Activated naive CD8-positive, alpha-beta T cell treated with anti-CD3 and anti-CD28 coated beads for 36 hours (primary cell): Measurements from ENCODE around the gene PRSS53. TPM values are rescaled to one million over a fixed set of nuclear protein-coding genes. Genes with fewer than 3 reads are reported as not detected.

ENCODE experiments used
- DNase-seq: peaks from one replicate; pipeline ENCODE4 v3.0.0; 2021
- H3K27ac Mint-ChIP-seq: one replicate; pipeline ENCODE4 v1.8.0; 2022; ENCODE audit warnings: mild to moderate bottlenecking, moderate library complexity, mixed read lengths
- H3K27me3 Mint-ChIP-seq: one replicate; pipeline ENCODE4 v1.8.0; 2022; ENCODE audit warnings: mild to moderate bottlenecking, mixed read lengths
- H3K36me3 Mint-ChIP-seq: one replicate; pipeline ENCODE4 v1.8.0; 2021; ENCODE audit warnings: mild to moderate bottlenecking, mixed read lengths
- H3K4me1 Mint-ChIP-seq: one replicate; pipeline ENCODE4 v1.8.0; 2021; ENCODE audit warnings: mixed read lengths
- H3K4me3 Mint-ChIP-seq: one replicate; pipeline ENCODE4 v1.8.0; 2022; ENCODE audit warnings: mild to moderate bottlenecking, moderate library complexity, mixed read lengths
- H3K9me3 Mint-ChIP-seq: one replicate; pipeline ENCODE4 v1.8.0; 2022; ENCODE audit warnings: mixed read lengths
- total RNA-seq, 2 experiments: library from RNA; stranded (reverse); gene quantifications; one replicate each; pipeline ENCODE4 v1.2.3, GENCODE V29; 2021

PRSS53 gene
- total RNA-seq, 2 experiments from 2014 or later, result 3.0 to 3.1 TPM

GRCh38 chr16:31089199-31089598 is 456 bp upstream of the PRSS53 start:
- DNase-seq, result no peak
- H3K4me3 Mint-ChIP-seq, result no peak overlapping the region
- no peak overlapping the region for H3K27ac Mint-ChIP-seq

DNA sequence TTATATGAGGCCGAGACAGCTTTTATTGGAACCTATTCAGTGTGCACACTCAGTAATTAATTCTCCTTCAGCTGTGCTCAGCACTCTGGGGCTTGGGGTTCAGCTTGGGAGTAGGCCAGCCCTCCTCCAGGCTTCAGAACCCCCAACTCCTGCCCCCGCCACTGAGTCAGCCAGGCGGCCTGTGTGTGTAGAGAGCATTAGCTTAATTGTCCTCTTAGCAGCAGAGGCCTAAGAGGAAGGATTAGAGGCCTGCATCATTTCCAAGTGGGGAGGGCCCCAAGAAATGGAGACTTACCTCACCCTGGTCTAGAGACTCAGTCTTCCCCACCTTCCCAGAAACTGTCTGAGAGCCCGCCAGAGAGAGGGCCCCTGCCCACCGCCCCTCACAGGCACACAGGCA is 772 bp downstream of the PRSS53 start:
- H3K9me3 Mint-ChIP-seq, result no peaks in the 10 kb centered on the region
- no peaks in the 10 kb centered on the region for H3K27me3 Mint-ChIP-seq
- H3K4me1 Mint-ChIP-seq, result peaks cover 5% of the 10 kb centered on the region
- H3K4me3 Mint-ChIP-seq, result no peak overlapping the region
- peaks cover 6% of the 10 kb centered on the region for H3K36me3 Mint-ChIP-seq
- H3K27ac Mint-ChIP-seq, result no peak overlapping the region
- no peak for DNase-seq

More at GRCh38 chr16:31089199-31089598, 456 bp upstream of the PRSS53 start:
- H3K27me3 Mint-ChIP-seq, result no peaks in the 10 kb centered on the region
- H3K36me3 Mint-ChIP-seq, result peaks cover 11% of the 10 kb centered on the region
- H3K4me1 Mint-ChIP-seq, result peaks cover 9% of the 10 kb centered on the region
- no peaks in the 10 kb centered on the region for H3K9me3 Mint-ChIP-seq

DNA sequence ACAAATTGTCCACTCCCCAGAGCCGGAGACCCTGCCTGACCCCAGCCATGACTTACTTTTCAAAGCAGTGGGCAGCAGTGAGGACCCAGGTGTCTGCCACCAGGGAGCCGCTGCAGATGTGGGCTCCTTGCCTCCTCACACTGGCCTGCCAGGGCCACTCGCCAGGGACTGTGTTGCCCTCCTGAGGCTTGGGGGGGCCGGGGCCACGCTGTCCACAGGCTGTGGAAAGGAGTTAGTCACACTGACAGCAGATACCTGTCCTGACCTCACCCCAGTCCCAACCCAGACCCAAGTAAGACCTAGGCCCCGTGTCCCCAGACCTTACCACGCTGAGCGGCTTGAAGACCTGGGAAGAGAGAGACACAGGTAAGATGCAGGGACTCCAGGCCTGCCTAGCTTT is 1.3 kb downstream of the PRSS53 start:
- Mint-ChIP-seq H3K4me3 (no peak overlapping the region), H3K27ac (no peak overlapping the region), H3K27me3 (no peaks in the 10 kb centered on the region), H3K9me3 (no peaks in the 10 kb centered on the region), H3K36me3 (peaks cover 5% of the 10 kb centered on the region), H3K4me1 (peaks cover 4% of the 10 kb centered on the region)
- DNase-seq, result no peak

- H3K4me3 Mint-ChIP-seq, result no peak overlapping the region
- peaks cover 6% of the 10 kb centered on the region for H3K36me3 Mint-ChIP-seq
- peaks cover 6% of the 10 kb centered on the region for H3K4me1 Mint-ChIP-seq
- no peak overlapping the region for H3K27ac Mint-ChIP-seq
- no peak for DNase-seq
- no peaks in the 10 kb centered on the region for H3K9me3 Mint-ChIP-seq
- H3K27me3 Mint-ChIP-seq, result no peaks in the 10 kb centered on the region
Measured at GRCh38 chr16:31086629-31086906, 2.2 kb downstream of the PRSS53 start.

DNA sequence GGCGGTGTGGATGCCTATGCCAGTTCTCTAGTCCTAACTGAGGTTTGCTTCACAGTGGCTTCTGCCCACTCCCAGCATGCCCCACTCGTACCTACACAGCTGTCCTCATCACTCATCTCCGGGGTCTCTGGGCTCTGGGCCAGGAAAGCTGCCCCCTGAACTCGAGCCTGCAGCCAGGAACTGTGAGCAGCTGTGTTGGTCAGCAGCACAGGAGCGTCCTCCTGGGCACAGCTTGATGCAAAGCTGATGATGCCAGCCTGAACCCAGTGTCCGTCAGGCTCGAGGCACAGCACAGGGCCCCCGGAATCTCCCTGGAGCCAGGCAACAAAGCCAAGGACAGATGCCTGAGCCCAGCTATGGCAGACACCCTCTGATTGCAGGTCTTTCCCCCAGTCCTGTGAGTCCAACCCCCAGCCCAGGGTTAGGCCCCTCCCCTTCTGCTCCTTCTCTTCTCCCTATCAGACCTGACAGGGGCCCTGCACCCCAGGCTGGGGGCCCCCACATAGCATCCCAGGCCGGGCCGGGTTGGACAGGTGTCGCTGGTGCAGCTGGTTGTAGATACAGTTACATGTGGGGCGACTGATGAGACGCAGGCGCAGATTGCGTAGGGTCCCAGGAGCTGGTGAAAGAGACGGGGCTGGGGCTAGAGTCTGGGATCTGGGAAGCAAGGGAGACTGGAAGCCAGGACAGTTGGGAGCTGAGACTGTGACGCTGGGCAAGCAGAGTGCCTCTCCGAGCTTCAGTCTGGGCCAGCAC is 2.7 kb downstream of the PRSS53 start:
- Mint-ChIP-seq H3K27ac (no peak overlapping the region), H3K27me3 (no peaks in the 10 kb centered on the region), H3K36me3 (peaks cover 6% of the 10 kb centered on the region), H3K4me1 (peaks cover 6% of the 10 kb centered on the region), H3K4me3 (no peak overlapping the region), H3K9me3 (no peaks in the 10 kb centered on the region)
- DNase-seq, result no peak

- peaks cover 7% of the 10 kb centered on the region for H3K4me1 Mint-ChIP-seq
- H3K9me3 Mint-ChIP-seq, result no peaks in the 10 kb centered on the region
- H3K36me3 Mint-ChIP-seq, result peaks cover 2% of the 10 kb centered on the region
- H3K27ac Mint-ChIP-seq, result peak overlapping the region; percentile 45
- H3K4me3 Mint-ChIP-seq, result no peak overlapping the region
- DNase-seq, result no peak
- H3K27me3 Mint-ChIP-seq, result no peaks in the 10 kb centered on the region
Measured at GRCh38 chr16:31085411-31085810, 3.3 kb downstream of the PRSS53 start.

GRCh38 chr16:31084584-31085302 is 4.0 kb downstream of the PRSS53 start:
- Mint-ChIP-seq H3K27ac (no peak overlapping the region), H3K9me3 (no peaks in the 10 kb centered on the region), H3K36me3 (peaks cover 4% of the 10 kb centered on the region), H3K27me3 (no peaks in the 10 kb centered on the region), H3K4me1 (peaks cover 7% of the 10 kb centered on the region), H3K4me3 (no peak overlapping the region)
- DNase-seq, result no peak

GRCh38 chr16:31083981-31084380 is 4.8 kb downstream of the PRSS53 start:
- no peak overlapping the region for H3K27ac Mint-ChIP-seq
- DNase-seq, result no peak
- H3K4me3 Mint-ChIP-seq, result no peak overlapping the region
- H3K9me3 Mint-ChIP-seq, result no peaks in the 10 kb centered on the region
- H3K4me1 Mint-ChIP-seq, result peaks cover 10% of the 10 kb centered on the region
- H3K36me3 Mint-ChIP-seq, result peaks cover 6% of the 10 kb centered on the region
- H3K27me3 Mint-ChIP-seq, result no peaks in the 10 kb centered on the region

DNA sequence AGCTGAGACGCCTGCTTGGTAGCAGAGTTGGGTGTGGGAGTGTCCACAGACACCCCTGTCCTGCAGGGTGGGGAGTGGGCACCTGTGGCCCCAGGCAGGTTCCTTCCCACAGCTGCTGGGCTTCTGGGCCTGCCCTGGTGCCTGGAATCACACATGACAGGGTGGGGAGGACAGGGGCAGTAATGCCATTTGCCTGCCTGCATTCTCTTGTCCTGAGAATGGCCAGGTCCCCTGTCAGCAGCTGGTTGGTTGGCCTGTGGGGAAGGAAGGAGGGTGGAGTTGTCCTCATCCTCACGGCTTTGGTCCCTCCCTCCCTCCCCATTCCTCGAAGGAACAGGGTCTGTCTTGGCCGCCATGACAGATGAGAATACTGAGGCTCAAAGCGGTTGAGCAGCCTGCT is 5.2 kb downstream of the PRSS53 start:
- Mint-ChIP-seq H3K27me3 (no peaks in the 10 kb centered on the region), H3K4me3 (no peak overlapping the region), H3K36me3 (peaks cover 6% of the 10 kb centered on the region), H3K27ac (no peak overlapping the region), H3K4me1 (peaks cover 10% of the 10 kb centered on the region), H3K9me3 (no peaks in the 10 kb centered on the region)
- no peak for DNase-seq

GRCh38 chr16:31083081-31083480 is 5.7 kb downstream of the PRSS53 start:
- no peak overlapping the region for H3K4me3 Mint-ChIP-seq
- no peaks in the 10 kb centered on the region for H3K9me3 Mint-ChIP-seq
- H3K36me3 Mint-ChIP-seq, result peaks cover 8% of the 10 kb centered on the region
- no peak for DNase-seq
- H3K27me3 Mint-ChIP-seq, result no peaks in the 10 kb centered on the region
- H3K4me1 Mint-ChIP-seq, result peaks cover 11% of the 10 kb centered on the region
- H3K27ac Mint-ChIP-seq, result no peak overlapping the region

DNA sequence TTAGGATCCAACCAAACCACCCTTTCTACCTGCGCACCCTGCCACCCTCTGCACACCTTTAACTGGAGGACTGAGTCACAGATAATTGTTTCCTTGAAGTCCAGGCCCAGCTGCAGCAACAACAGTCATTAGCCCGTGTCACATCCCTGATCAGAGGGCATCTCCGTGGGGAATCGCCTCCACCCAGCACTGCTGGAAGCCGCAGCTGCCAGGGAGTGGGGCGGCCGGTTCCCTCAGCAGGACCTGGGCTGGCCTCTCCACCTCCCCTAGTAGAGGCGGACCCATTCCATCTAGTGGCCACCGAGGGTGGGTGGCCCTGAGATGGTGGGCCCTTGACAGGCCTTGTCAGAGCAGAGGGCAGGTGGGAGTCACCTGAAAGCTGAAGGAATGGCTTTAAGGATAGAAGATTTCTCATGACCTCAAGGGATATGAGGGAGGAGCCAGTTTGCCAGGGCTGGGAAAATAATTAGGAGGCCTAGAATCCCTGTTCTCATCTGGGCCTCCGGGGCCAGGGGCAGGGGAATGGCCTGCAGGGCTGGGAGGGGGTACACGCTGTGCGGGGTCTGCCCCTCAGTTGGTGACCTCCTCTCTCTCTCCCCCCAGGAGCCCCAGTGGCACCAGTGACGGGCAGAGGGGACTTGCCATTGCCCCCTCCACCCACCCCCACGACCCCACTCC is 6.2 kb downstream of the PRSS53 start:
- H3K4me3 Mint-ChIP-seq, result no peak overlapping the region
- H3K4me1 Mint-ChIP-seq, result peaks cover 14% of the 10 kb centered on the region
- H3K27ac Mint-ChIP-seq, result peak overlapping the region; percentile 57
- no peaks in the 10 kb centered on the region for H3K9me3 Mint-ChIP-seq
- peaks cover 13% of the 10 kb centered on the region for H3K36me3 Mint-ChIP-seq
- no peak for DNase-seq
- H3K27me3 Mint-ChIP-seq, result no peaks in the 10 kb centered on the region

- Mint-ChIP-seq H3K4me3 (no peak overlapping the region), H3K36me3 (peaks cover 13% of the 10 kb centered on the region), H3K4me1 (peaks cover 14% of the 10 kb centered on the region), H3K27me3 (no peaks in the 10 kb centered on the region), H3K9me3 (no peaks in the 10 kb centered on the region), H3K27ac (peak overlapping the region; percentile 57)
- DNase-seq, result no peak
Measured at GRCh38 chr16:31081428-31082351, 7.1 kb downstream of the PRSS53 start.

DNA sequence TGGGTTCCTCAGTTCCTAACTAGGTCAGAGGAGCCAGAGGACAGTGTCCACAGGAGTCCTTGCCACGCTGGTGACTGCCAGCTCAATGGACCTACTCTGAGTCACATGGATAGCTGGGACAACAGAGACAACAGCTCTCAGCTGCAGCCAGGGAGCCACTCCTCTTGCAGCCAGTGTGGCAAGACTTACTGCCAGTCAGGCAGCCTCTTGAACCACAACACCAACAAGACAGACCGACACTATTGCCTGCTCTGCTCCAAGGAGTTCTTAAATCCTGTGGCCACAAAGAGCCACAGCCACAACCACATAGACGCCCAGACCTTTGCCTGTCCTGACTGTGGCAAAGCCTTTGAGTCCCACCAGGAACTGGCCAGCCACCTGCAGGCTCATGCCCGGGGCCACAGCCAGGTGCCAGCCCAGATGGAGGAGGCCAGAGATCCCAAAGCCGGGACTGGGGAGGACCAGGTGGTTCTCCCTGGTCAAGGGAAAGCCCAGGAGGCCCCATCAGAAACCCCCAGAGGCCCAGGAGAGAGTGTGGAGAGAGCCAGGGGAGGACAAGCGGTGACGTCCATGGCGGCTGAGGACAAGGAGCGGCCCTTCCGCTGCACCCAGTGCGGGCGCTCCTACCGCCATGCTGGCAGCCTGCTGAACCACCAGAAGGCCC is 7.9 kb downstream of the PRSS53 start:
- Mint-ChIP-seq H3K36me3 (peaks cover 13% of the 10 kb centered on the region), H3K27ac (no peak overlapping the region)

GRCh38 chr16:31080035-31080629 is 8.6 kb downstream of the PRSS53 start:
- H3K36me3 Mint-ChIP-seq, result peaks cover 13% of the 10 kb centered on the region
- DNase-seq, result no peak
- H3K4me3 Mint-ChIP-seq, result no peak overlapping the region
- no peaks in the 10 kb centered on the region for H3K9me3 Mint-ChIP-seq
- peaks cover 24% of the 10 kb centered on the region for H3K4me1 Mint-ChIP-seq
- no peak overlapping the region for H3K27ac Mint-ChIP-seq
- no peaks in the 10 kb centered on the region for H3K27me3 Mint-ChIP-seq

More for the DNA sequence above, 7.9 kb downstream of the PRSS53 start:
- Mint-ChIP-seq H3K27me3 (no peaks in the 10 kb centered on the region), H3K9me3 (no peaks in the 10 kb centered on the region), H3K4me3 (no peak overlapping the region), H3K4me1 (peaks cover 18% of the 10 kb centered on the region)
- DNase-seq, result no peak
